ENCODE data around the gene TTLL10.

GRCh38 chr1:1204998-1205768 lies 31.5 kb downstream of the TTLL10 start:
- TF ChIP-seq CTCF (IDR thresholded peaks at IDR 0.05; ENCODE audit: insufficient read depth, low read length) (no peak), SPI1 (IDR thresholded peaks at IDR 0.05; ENCODE audit: borderline replicate concordance, low read depth) (no peak)

Data from HL-60 (cell line).